Esophagus muscularis mucosa (tissue), 4 donors: Measurements from ENCODE around the gene MPV17L. TPM values are rescaled to one million over a fixed set of nuclear protein-coding genes. Genes with fewer than 3 reads are reported as not detected.
"Not testable (repeated sequence)": the region's sequence is repeated elsewhere in the genome, so short reads cannot be mapped to it uniquely, and the experiment has no call there.

ENCODE experiments used
- DNase-seq: peaks from one replicate; pipeline ENCODE4 v3.0.0-alpha.2; 2017; ENCODE audit errors: extremely low spot score
- H3K27ac ChIP-seq, 4 donors: fragments of 200-600 bp; sonication (generic); replicated peaks in 1 of 4; 1 replicate in 3 of 4; 2 replicates in 1 of 4; pipeline ENCODE4 v1.5.1; 2016 to 2019; ENCODE audit warnings: mild to moderate bottlenecking in 1 of 4
- H3K27me3 ChIP-seq, 4 donors: fragments of 200-600 bp; sonication (generic); one replicate each; pipeline versions ENCODE4 v1.5.1 to v1.6.0; 2016 to 2019
- H3K36me3 ChIP-seq, 4 donors: fragments of 200-600 bp; sonication (generic); one replicate each; pipeline ENCODE4 v1.5.1; 2016 to 2019
- H3K4me1 ChIP-seq, 4 donors: fragments of 200-600 bp; sonication (generic); one replicate each; pipeline ENCODE4 v1.5.1; 2016 to 2019
- H3K4me3 ChIP-seq, 4 donors: fragments of 200-600 bp; sonication (generic); 1 replicate in 2 of 4; 2 replicates in 2 of 4; pipeline ENCODE4 v1.5.1; 2016 to 2019; ENCODE audit warnings: mild to moderate bottlenecking in 4 of 4, moderate library complexity in 1 of 4
- H3K9me3 ChIP-seq, 4 donors: fragments of 200-600 bp; sonication (generic); 1 replicate in 3 of 4; 2 replicates in 1 of 4; pipeline ENCODE4 v1.5.1; 2016 to 2019
- EP300 ChIP-seq: sonication (generic); formaldehyde crosslinking; IDR thresholded peaks from one replicate; pipeline ENCODE4 v1.6.1; 2017; ENCODE audit warnings: antibody characterized with exemption
- POLR2A ChIP-seq: fragments of 450-650 bp; IDR thresholded peaks from one replicate; pipeline ENCODE4 v1.6.1; 2017; ENCODE audit warnings: antibody characterized with exemption, moderate library complexity, mild to moderate bottlenecking, low read depth
- POLR2AphosphoS5 ChIP-seq, 2 donors: sonication (generic); formaldehyde crosslinking; IDR thresholded peaks; one replicate each; pipeline ENCODE4 v1.6.1; 2017; ENCODE audit warnings: antibody characterized with exemption in 2 of 2
- WGBS: methylation state at CpG from one replicate; pipeline ENCODE4 v1.1.5; 2018; 5-methylcytosine and 5-hydroxymethylcytosine counted together
- intact Hi-C: fragments of 100-400 bp; cut with DNase I; formaldehyde crosslinking; loops from one replicate; pipeline ENCODE4 v1.15.1; 2023
- total RNA-seq, 4 donors: library from RNA; depleted of rRNA; stranded (reverse); fragments of >200 nt; gene quantifications; one replicate each; pipeline versions ENCODE4 v1.1.0 to v1.2.1, GENCODE V29; 2016
- TF ChIP-seq, protein P1 (sequence below), 3 experiments: fragments of 200-600 bp in 2 of 3; fragments of 450-650 bp in 1 of 3; sonication (generic) in 2 of 3; IDR thresholded peaks; one replicate each; pipeline ENCODE4 v1.5.1; 2017 to 2019; ENCODE audit warnings: antibody characterized with exemption in 3 of 3, mild to moderate bottlenecking in 2 of 3, moderate library complexity in 1 of 3

The MPV17L gene
- total RNA-seq, 4 donors from 2014 or later, result 6.6 to 9.5 (median 9.3) TPM

GRCh38 chr16:15427648-15428239, 32.2 kb downstream of the MPV17L start:
- TF ChIP-seq, protein P1, sequence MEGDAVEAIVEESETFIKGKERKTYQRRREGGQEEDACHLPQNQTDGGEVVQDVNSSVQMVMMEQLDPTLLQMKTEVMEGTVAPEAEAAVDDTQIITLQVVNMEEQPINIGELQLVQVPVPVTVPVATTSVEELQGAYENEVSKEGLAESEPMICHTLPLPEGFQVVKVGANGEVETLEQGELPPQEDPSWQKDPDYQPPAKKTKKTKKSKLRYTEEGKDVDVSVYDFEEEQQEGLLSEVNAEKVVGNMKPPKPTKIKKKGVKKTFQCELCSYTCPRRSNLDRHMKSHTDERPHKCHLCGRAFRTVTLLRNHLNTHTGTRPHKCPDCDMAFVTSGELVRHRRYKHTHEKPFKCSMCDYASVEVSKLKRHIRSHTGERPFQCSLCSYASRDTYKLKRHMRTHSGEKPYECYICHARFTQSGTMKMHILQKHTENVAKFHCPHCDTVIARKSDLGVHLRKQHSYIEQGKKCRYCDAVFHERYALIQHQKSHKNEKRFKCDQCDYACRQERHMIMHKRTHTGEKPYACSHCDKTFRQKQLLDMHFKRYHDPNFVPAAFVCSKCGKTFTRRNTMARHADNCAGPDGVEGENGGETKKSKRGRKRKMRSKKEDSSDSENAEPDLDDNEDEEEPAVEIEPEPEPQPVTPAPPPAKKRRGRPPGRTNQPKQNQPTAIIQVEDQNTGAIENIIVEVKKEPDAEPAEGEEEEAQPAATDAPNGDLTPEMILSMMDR (IDR thresholded peaks at IDR 0.05), result peak; percentile 68 to 84 (median 70)
- TF ChIP-seq POLR2AphosphoS5 (IDR thresholded peaks at IDR 0.05), result peak; percentile 37 to 59
- no peak for TF ChIP-seq EP300
- intact Hi-C loops, result loop anchor here (10.0 kb wide), 1 partner anchor 187 kb away; no protein-coding TSS in a partner anchor
- no peaks in the 10 kb centered on the region for H3K9me3 ChIP-seq
- peaks cover 6 to 15% (median 12%) of the 10 kb centered on the region in 4 donors for H3K4me1 ChIP-seq
- WGBS, result 18% methylated on average over 8 of the region's 8 CpGs
- no peaks in the 10 kb centered on the region for H3K27me3 ChIP-seq
- H3K36me3 ChIP-seq, result no peaks in the 10 kb centered on the region
- H3K27ac ChIP-seq, result peak overlapping the region; percentile 3 to 61 (median 52)
- DNase-seq, result no peak
- peak overlapping the region; percentile 13 to 36 (median 26) for H3K4me3 ChIP-seq

DNA sequence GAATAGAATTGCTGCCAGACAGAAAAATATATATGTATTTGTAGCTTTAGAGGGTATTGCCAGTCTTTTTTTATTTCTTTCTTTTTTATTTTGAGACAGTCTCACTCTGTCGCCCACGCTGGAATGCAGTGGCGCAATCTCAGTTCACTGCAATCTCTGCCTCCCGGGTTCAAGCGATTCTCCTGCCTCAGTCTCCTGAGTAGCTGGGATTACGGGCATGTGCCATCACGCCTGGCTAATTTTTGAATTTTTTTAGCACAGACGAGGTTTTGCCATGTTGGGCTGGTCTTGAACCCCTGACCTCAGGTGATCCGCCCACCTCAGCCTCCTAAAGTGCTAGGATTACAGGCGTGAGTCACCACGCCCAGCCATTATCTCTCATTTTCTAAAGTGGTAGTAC, 35.3 kb downstream of the MPV17L start:
- not testable (repeated sequence) for DNase-seq, H3K9me3 ChIP-seq, H3K27ac ChIP-seq, H3K36me3 ChIP-seq, H3K4me3 ChIP-seq, H3K27me3 ChIP-seq
- intact Hi-C loops, result loop anchor here (5.0 kb wide), 1 partner anchor 121 kb away; no protein-coding TSS in a partner anchor
- WGBS, result 86% methylated on average over 11 of the region's 11 CpGs
- peaks cover 8 to 32% (median 29%) of the 10 kb centered on the region in 4 donors for H3K4me1 ChIP-seq

DNA sequence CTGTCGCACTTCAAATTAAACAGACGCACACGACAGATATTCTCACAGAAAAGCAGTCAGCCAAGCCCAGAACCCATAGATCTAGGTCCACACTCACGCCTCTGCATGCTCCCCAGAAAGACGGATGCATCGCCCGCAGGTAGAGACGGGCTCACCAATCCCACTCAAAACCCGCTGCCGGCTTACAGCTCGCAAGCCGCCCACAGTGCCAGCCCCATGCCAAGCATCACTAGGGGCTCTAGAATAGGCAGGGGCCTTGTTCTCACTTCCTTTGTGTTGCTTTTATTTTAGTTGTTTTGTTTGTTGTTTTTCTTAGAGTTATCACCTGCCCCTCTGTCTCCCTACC, 38.5 kb downstream of the MPV17L start:
- 29% methylated on average over 12 of the region's 12 CpGs for WGBS
- H3K27ac ChIP-seq, result peak overlapping the region; percentile 83 to 91 (median 85)
- TF ChIP-seq, protein P1 (IDR thresholded peaks at IDR 0.05), result no peak
- TF ChIP-seq EP300 (no peak), POLR2A (no peak), POLR2AphosphoS5 (IDR thresholded peaks at IDR 0.05) (no peak)
- no peaks in the 10 kb centered on the region for H3K9me3 ChIP-seq
- no peaks in the 10 kb centered on the region for H3K27me3 ChIP-seq
- no peaks in the 10 kb centered on the region for H3K36me3 ChIP-seq
- H3K4me1 ChIP-seq, result peaks cover 2 to 26% (median 18%) of the 10 kb centered on the region in 4 donors
- intact Hi-C loops, result loop anchor here (5.0 kb wide), 1 partner anchor 118 kb away; no protein-coding TSS in a partner anchor
- H3K4me3 ChIP-seq, result peak overlapping the region; percentile 78 to 95 (median 91)
- no peak for DNase-seq

- Histone ChIP-seq H3K36me3 (no peaks in the 10 kb centered on the region), H3K27ac (peak within 1 kb of the TSS; percentile 83 to 91 (median 85)), H3K27me3 (no peaks in the 10 kb centered on the region), H3K4me1 (peaks cover 2 to 31% (median 23%) of the 10 kb centered on the region in 4 donors), H3K4me3 (peak within 1 kb of the TSS; percentile 78 to 95 (median 91)), H3K9me3 (no peaks in the 10 kb centered on the region)
- no peak for TF ChIP-seq EP300
- TF ChIP-seq, protein P1 (IDR thresholded peaks at IDR 0.05), result peak in 1 of 3 experiments; percentile 24
- TF ChIP-seq POLR2AphosphoS5 (IDR thresholded peaks at IDR 0.05), result peak; percentile 92 to 94
- peak; percentile 67 for TF ChIP-seq POLR2A
- 2% methylated on average over 20 of the region's 63 CpGs for WGBS
- DNase-seq, result no peak
- intact Hi-C loops, result loop anchor here (5.0 kb wide), 1 partner anchor 118 kb away; no protein-coding TSS in a partner anchor
These were observed 39.1 kb downstream of the MPV17L start, which contains the start of gene BMERB1 for GRCh38 chr16:15434425-15435215. Gene BMERB1 (plus strand): TSS chr16:15434588. CDS start chr16:15434654, 66 bp downstream.

- intact Hi-C loops, result no loop called here
- 10% methylated on average over 19 of the region's 22 CpGs for WGBS
- Histone ChIP-seq H3K4me3 (peak overlapping the region; percentile 78 to 95 (median 91)), H3K27me3 (no peaks in the 10 kb centered on the region), H3K4me1 (peaks cover 2 to 38% (median 30%) of the 10 kb centered on the region in 4 donors), H3K36me3 (no peaks in the 10 kb centered on the region), H3K27ac (peak overlapping the region; percentile 83 to 91 (median 85)), H3K9me3 (no peaks in the 10 kb centered on the region)
- no peak for TF ChIP-seq POLR2AphosphoS5 (IDR thresholded peaks at IDR 0.05)
- TF ChIP-seq POLR2A, result no peak
- TF ChIP-seq, protein P1 (IDR thresholded peaks at IDR 0.05), result no peak
- TF ChIP-seq EP300, result no peak
- DNase-seq, result no peak
These were observed 39.8 kb downstream of the MPV17L start for GRCh38 chr16:15435216-15435864.
